ENCODE measurements around the gene CXCL3. TPM values are rescaled to one million over a fixed set of nuclear protein-coding genes. Genes with fewer than 3 reads are reported as not detected.

The CXCL3 gene
- total RNA-seq, 1 experiment from 2014 or later: 0.23 TPM

- Histone ChIP-seq H3K27ac (ENCODE audit: low read length) (no peak overlapping the region), H3K27me3 (ENCODE audit: control insufficient read depth, insufficient read depth, low read length) (no peaks in the 10 kb centered on the region), H3K36me3 (ENCODE audit: control insufficient read depth, insufficient read depth, low read length) (no peaks in the 10 kb centered on the region), H3K4me3 (ENCODE audit: low read depth in 2 of 2, low read length in 2 of 2) (no peak overlapping the region), H3K9me3 (ENCODE audit: control insufficient read depth, insufficient read depth, low read depth, low read length) (no peaks in the 10 kb centered on the region), H3K4me1 (ENCODE audit: control insufficient read depth, insufficient read depth, low read length) (no peaks in the 10 kb centered on the region)
- BruUV-seq (replicated peaks): no TSS peak
- in situ Hi-C loops (cut with HindIII; ENCODE audit: low pct_unique_long_range_greater_than_20kb, low sequenced_read_pairs): no loop called here
- ChIA-PET POLR2A (no interaction called here), CTCF (no interaction called here)
- ATAC-seq (no peak), DNase-seq (ENCODE audit: low read depth, low spot score) (no peak)
- TF ChIP-seq SIN3A (IDR thresholded peaks at IDR 0.05; ENCODE audit: borderline replicate concordance, insufficient read depth, low read depth, low read length) (no peak), TCF7L2 (IDR thresholded peaks at IDR 0.05; ENCODE audit: low read depth, low read length) (no peak), POLR2AphosphoS5 (IDR thresholded peaks at IDR 0.05; ENCODE audit: low read depth, low read length) (no peak), REST (IDR thresholded peaks at IDR 0.05; ENCODE audit: insufficient read depth in 1 of 2, low read depth in 2 of 2, low read length in 1 of 2) (no peak)
- intact Hi-C loops (cut with micrococcal nuclease; ENCODE audit: unreplicated experiment): no loop called here
Observed at GRCh38 chr4:74028504-74028903, 10.0 kb downstream of the CXCL3 start.

- H3K27ac ChIP-seq (ENCODE audit: low read length): no peak overlapping the region
- ATAC-seq (no peak), DNase-seq (ENCODE audit: low read depth, low spot score) (no peak)
- intact Hi-C loops (cut with micrococcal nuclease; ENCODE audit: unreplicated experiment) (no loop called here), in situ Hi-C loops (cut with HindIII; ENCODE audit: low pct_unique_long_range_greater_than_20kb, low sequenced_read_pairs) (no loop called here)
- H3K9me3 ChIP-seq (ENCODE audit: control insufficient read depth, insufficient read depth, low read depth, low read length): no peaks in the 10 kb centered on the region
- ChIA-PET CTCF (no interaction called here), POLR2A (no interaction called here)
- H3K4me3 ChIP-seq (ENCODE audit: low read depth in 2 of 2, low read length in 2 of 2): no peak overlapping the region
- H3K4me1 ChIP-seq (ENCODE audit: control insufficient read depth, insufficient read depth, low read length): no peaks in the 10 kb centered on the region
- no peak for TF ChIP-seq SIN3A (IDR thresholded peaks at IDR 0.05; ENCODE audit: borderline replicate concordance, insufficient read depth, low read depth, low read length)
- no peak for TF ChIP-seq CTCF (IDR thresholded peaks at IDR 0.05)
- TF ChIP-seq TCF7L2 (IDR thresholded peaks at IDR 0.05; ENCODE audit: low read depth, low read length): no peak
- TF ChIP-seq POLR2AphosphoS5 (IDR thresholded peaks at IDR 0.05; ENCODE audit: low read depth, low read length): no peak
- no peak for TF ChIP-seq REST (IDR thresholded peaks at IDR 0.05; ENCODE audit: insufficient read depth in 1 of 2, low read depth in 2 of 2, low read length in 1 of 2)
- no peaks in the 10 kb centered on the region for H3K36me3 ChIP-seq (ENCODE audit: control insufficient read depth, insufficient read depth, low read length)
- BruUV-seq (replicated peaks): no TSS peak
- no peaks in the 10 kb centered on the region for H3K27me3 ChIP-seq (ENCODE audit: control insufficient read depth, insufficient read depth, low read length)
Observed at GRCh38 chr4:74023709-74024108, 14.8 kb downstream of the CXCL3 start.

Measured in Panc1 (cell line).